ENCODE results near the gene CCDC106.
A peak's percentile ranks its signal among the peaks of the same experiment; 100 is the strongest.

CCDC106 gene

DNA sequence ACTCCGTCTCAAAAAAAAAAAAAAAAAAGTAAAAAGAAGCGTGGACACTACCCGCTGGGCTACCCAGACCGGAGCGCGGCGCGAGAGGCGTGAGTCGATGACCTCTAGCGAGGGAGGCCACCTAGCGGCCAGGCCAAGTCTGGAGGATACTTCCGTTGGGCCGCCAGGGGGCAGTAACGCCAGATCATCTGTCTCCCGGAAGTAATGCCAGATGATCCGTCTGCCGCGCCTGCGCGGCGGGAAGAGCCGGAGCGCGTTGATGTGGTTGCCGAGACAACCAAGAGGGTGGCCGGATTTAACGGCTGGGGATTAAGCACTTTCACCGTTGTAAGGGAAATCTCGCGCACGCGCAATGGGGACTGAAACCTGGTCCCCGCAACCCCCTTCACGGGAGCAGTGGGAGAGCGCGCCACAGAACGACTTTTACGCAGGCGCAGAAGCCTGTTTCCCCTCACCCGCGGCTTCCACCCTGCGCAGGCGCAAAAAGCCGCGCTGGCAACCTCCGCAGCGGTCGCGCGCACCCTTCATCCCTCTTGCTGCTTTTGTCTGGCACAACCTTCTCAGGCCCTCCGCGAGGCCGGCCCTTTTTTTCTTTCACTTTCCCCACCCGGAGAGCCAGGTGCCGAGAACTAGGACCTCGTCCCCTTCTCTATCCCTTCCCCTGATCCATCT, 5.8 kb downstream of the CCDC106 start:
- H3K4me3 ChIP-seq (ENCODE audit: low read depth, low read length) = peak overlapping the region; percentile 68
- TF ChIP-seq, protein P1, sequence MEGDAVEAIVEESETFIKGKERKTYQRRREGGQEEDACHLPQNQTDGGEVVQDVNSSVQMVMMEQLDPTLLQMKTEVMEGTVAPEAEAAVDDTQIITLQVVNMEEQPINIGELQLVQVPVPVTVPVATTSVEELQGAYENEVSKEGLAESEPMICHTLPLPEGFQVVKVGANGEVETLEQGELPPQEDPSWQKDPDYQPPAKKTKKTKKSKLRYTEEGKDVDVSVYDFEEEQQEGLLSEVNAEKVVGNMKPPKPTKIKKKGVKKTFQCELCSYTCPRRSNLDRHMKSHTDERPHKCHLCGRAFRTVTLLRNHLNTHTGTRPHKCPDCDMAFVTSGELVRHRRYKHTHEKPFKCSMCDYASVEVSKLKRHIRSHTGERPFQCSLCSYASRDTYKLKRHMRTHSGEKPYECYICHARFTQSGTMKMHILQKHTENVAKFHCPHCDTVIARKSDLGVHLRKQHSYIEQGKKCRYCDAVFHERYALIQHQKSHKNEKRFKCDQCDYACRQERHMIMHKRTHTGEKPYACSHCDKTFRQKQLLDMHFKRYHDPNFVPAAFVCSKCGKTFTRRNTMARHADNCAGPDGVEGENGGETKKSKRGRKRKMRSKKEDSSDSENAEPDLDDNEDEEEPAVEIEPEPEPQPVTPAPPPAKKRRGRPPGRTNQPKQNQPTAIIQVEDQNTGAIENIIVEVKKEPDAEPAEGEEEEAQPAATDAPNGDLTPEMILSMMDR (IDR thresholded peaks at IDR 0.05; ENCODE audit: insufficient read depth, low read length, missing control alignments) = peak; percentile 100
- DNase-seq (ENCODE audit: low read depth, low spot score) = peak; percentile 96
- POLR2A ChIA-PET = interaction anchor here (0.7 to 1.5 kb wide), 5 partner anchors 11 to 167 kb away, joined by 3 to 11 read pairs (median 5); partner anchors contain the start of genes ZNF581 and ZNF784
- CTCF ChIA-PET = interaction anchor here (0.6 to 3.3 kb wide), 22 partner anchors 8 to 187 kb away, joined by 3 to 31 read pairs (median 4); partner anchors contain the start of gene ZNF581

DNA sequence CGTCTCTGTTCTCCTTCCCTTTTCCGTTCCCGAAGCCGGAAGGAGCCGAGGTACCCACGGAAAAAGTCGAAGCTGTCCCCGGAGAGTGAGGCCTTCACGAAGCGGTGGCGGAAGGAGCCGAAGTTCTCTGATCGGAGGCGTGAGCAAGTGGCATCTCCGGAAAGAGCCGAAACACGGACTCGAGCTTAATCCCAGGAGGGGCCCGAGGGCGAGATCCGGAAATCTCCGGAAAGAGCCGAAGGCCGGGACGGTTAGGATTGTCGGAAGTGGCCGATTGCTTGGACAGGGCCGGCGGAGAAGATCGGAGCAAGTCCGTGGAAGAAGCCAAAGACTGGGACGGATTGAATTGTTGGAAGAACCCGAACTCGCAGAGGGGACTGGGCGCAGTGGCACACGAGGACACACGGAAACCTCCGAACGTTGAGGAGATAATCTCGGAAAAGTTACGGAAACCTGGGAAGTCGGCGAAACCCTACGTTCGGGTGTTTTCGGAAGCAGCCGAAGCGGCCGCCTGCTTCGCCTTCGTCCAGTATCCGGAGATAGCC, 6.4 kb downstream of the CCDC106 start:
- peak; percentile 93 for DNase-seq (ENCODE audit: low read depth, low spot score)
- ChIA-PET POLR2A (interaction anchor here (0.7 to 1.5 kb wide), 5 partner anchors 11 to 167 kb away, joined by 3 to 11 read pairs (median 5); partner anchors contain the start of genes ZNF581 and ZNF784), CTCF (interaction anchor here (0.6 to 3.3 kb wide), 12 partner anchors 9 to 150 kb away, joined by 3 to 31 read pairs (median 4); no protein-coding TSS in a partner anchor)
- TF ChIP-seq, protein P1 (IDR thresholded peaks at IDR 0.05; ENCODE audit: insufficient read depth, low read length, missing control alignments) = no peak
- peak overlapping the region; percentile 68 for H3K4me3 ChIP-seq (ENCODE audit: low read depth, low read length)

DNA sequence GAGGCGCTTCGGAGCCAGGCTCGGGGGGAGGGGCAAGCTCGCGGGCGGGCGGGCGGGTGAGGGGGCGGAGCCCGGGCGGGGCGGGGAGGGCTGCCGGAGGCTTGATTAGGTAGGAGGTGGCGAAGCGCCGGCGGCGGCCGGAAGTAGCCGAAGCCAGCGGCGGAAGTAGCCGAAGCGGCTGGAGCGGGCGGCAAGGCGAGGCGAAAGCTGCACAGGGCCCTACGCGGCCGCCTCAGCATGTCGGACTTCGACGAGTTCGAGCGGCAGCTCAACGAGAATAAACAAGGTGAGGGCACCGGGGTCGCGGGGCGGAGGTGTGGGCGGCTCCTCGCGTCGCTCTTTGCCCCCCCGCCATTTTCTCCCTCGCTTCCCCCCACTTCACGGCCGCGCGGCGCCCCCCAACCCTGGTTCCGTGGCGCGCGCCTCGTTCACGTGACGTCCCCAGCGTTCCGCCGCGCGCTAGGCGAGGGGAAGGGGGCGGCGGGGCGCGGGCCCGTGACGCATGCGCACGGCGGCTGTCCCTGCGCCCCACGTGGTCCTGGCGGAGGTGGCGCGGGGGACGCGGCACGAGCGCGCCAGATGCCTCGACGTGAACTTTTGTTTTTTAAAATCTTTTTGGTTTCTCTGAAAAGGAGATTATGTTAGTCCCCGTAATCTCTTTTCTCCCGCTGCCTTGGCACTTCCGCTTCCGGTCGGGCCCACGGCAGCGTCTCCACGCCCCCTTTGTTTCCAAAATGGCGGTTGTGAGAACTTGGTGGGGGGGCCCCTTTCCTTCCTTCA, 7.0 kb downstream of the CCDC106 start, which contains the start of gene U2AF2:
Gene U2AF2 (plus strand): TSS at position 168 of the 780 bp plus-strand sequence. CDS start 70 bp downstream, at position 238.
- peak within 1 kb of the TSS; percentile 91 for H3K4me3 ChIP-seq (ENCODE audit: low read depth, low read length)
- ChIA-PET CTCF (interaction anchor here (0.6 to 3.3 kb wide), 12 partner anchors 9 to 151 kb away, joined by 3 to 31 read pairs (median 4); no protein-coding TSS in a partner anchor), POLR2A (interaction anchor here (0.7 to 1.5 kb wide), 5 partner anchors 12 to 168 kb away, joined by 3 to 11 read pairs (median 5); partner anchors contain the start of genes ZNF581 and ZNF784)
- TF ChIP-seq, protein P1 (IDR thresholded peaks at IDR 0.05; ENCODE audit: insufficient read depth, low read length, missing control alignments) = no peak
- no peak for DNase-seq (ENCODE audit: low read depth, low spot score)

DNA sequence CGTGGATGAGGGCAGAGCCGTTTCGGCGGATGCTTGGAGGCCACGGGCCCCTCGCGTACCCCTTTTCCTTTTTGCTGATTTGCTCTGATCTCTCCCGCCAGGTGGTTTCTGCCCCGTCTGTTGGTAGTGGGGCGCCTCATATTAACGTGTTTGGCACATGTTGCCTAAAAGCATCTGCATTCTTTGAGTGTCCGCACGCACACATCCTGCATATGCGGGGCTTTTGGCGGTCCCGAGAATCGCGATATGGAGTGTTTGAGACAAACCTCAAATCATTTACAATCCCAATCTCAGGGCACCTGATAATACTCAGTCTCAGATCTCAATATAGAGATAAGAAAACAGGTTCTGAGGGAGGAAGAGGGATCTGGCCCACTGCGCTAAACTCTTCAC, 7.6 kb downstream of the CCDC106 start:
- DNase-seq (ENCODE audit: low read depth, low spot score) = no peak
- TF ChIP-seq, protein P1 (IDR thresholded peaks at IDR 0.05; ENCODE audit: insufficient read depth, low read length, missing control alignments) = no peak
- peak overlapping the region; percentile 91 for H3K4me3 ChIP-seq (ENCODE audit: low read depth, low read length)
- POLR2A ChIA-PET = interaction anchor here (1.0 kb wide), 1 partner anchor 16 kb away, joined by 3 read pairs; no protein-coding TSS in a partner anchor
- CTCF ChIA-PET = interaction anchor here (5.0 kb wide), 1 partner anchor 16 kb away, joined by 32 read pairs; no protein-coding TSS in a partner anchor

DNA sequence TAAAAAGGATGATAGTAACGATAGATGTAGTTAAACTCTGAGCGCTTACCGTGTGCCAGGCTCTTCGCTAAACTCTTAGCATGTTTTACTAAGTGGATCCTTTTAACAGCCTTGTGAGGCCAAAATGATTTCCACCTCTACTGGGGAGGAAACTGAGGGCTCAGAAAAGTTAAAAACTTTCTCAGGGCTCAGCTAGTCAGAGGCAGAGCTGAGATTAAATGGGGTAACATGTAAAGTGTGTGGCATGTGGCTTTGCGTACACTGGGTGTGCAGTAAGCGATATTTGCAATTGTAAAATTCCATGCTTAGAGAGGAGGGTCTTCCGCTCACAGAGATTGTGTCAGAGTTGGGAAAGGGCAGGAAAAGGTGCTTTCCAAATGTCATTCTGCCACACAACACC, 8.5 kb downstream of the CCDC106 start:
- H3K4me3 ChIP-seq (ENCODE audit: low read depth, low read length) = peak overlapping the region; percentile 91
- DNase-seq (ENCODE audit: low read depth, low spot score) = no peak
- TF ChIP-seq, protein P1 (IDR thresholded peaks at IDR 0.05; ENCODE audit: insufficient read depth, low read length, missing control alignments) = no peak
- ChIA-PET CTCF (interaction anchor here (1.5 to 5.0 kb wide), 3 partner anchors 10 to 24 kb away, joined by 4 to 32 read pairs (median 8); no protein-coding TSS in a partner anchor), POLR2A (interaction anchor here (1.0 kb wide), 1 partner anchor 15 kb away, joined by 3 read pairs; no protein-coding TSS in a partner anchor)

All from AG04449 (cell line).